ENCODE data around the gene JCAD. TPM values are rescaled to one million over a fixed set of nuclear protein-coding genes. Genes with fewer than 3 reads are reported as not detected.
"Not testable (repeated sequence)": the region's sequence is repeated elsewhere in the genome, so short reads cannot be mapped to it uniquely, and the experiment has no call there.

Gene JCAD
- total RNA-seq, 2 experiments from 2014 or later: 0.02 TPM

- POLR2A ChIA-PET: no interaction called here
- CTCF ChIA-PET: interaction anchor here (0.8 to 1.7 kb wide), 4 partner anchors 23 to 249 kb away, joined by 3 to 4 read pairs (median 3); no protein-coding TSS in a partner anchor
These were observed 58.4 kb downstream of the JCAD start for GRCh38 chr10:30000802-30001571.

DNA sequence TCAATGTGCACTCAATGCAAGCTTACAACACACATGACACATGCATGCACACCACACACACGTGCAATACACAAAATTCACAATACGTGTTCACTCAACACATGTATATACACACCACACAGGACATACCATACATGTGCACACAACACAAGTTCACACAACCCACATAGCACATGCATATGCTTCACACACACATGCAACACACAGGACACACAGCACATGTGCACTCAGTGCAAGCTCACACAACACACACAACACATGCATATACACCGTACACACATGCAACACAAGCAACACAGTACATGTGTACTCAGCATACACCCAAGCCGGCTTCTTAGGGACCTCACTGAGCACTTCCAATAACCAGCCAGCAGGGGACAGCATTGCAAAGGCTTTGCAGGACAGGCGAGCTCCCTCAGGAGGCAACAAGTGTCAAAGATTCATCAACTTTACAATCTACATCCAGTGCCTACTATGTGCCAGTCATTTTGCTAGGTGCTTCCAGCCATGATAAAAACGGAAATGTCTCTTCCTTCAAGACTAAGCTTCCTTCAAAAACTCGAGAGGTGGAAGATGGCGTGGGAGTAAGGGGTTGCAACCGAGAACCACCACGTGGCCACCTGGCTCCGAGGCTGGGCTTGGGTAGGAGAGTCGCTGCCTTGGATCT lies 61.1 kb downstream of the JCAD start:
- CTCF ChIA-PET: interaction anchor here (0.9 to 2.0 kb wide), 10 partner anchors 12 to 588 kb away, joined by 3 to 12 read pairs (median 4); no protein-coding TSS in a partner anchor

DNA sequence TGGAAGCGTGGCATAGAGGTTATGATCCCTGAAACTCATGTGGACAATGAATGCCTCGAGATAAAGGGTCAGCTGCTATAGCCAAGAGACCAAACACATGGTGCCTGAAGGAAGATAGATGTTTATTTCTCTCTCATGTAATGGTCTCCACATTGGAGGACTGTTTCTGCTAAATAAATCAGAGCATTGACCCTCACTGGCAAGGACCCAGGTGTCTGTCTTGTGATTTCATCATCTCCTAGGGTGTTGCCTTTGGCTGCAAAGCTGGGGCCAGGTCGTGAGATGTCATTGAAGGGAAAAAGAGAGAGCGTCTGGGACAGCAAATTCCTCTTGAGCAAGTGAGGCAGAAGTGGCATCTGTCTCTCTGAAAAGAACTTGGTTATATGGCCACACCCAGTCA lies 64.6 kb downstream of the JCAD start:
- POLR2A ChIA-PET: no interaction called here
- CTCF ChIA-PET: no interaction called here

More for the DNA sequence above, 61.1 kb downstream of the JCAD start:
- POLR2A ChIA-PET: no interaction called here

DNA sequence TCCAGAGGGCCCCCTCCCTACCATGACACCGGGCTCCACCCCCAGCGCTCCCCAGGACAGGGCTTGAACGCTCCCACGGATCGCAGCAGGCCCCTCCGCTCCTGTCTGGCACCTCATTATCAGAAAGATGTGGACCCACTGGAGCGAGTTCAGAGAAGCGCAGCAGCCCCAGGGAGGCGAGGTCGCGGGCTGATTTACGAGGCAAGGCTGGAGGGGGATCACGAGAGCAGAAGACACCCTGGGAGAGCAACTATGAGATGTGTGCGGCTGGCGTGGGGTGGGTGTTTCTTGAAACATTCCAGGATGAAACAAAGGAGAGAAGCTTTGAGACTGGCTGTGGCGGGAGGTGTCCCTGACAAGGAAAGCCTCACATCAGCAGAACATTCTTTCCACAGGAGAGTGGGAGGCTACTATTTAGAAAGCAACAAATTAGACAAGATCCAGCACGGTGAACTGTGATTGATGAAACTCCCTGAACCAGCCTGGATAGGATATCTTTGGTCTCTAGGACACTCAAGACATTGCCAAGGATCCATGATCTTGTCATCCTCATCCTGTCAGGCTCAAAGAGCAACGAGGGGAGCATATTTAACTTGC lies 66.0 kb downstream of the JCAD start:
- CTCF ChIA-PET: no interaction called here
- POLR2A ChIA-PET: no interaction called here

- CTCF ChIA-PET: no interaction called here
- POLR2A ChIA-PET: no interaction called here
These were observed 66.5 kb downstream of the JCAD start for GRCh38 chr10:29992914-29993313.

- CTCF ChIA-PET: no interaction called here
- POLR2A ChIA-PET: no interaction called here
These were observed 68.0 kb downstream of the JCAD start for GRCh38 chr10:29991382-29991781.

- CTCF ChIA-PET: no interaction called here
- POLR2A ChIA-PET: no interaction called here
These were observed 71.9 kb downstream of the JCAD start for GRCh38 chr10:29987471-29987870.

GRCh38 chr10:29982997-29983648 lies 76.3 kb downstream of the JCAD start:
- ChIA-PET POLR2A (no interaction called here), CTCF (no interaction called here)

GRCh38 chr10:29981510-29981909 lies 77.9 kb downstream of the JCAD start:
- CTCF ChIA-PET: no interaction called here

GRCh38 chr10:29980084-29980483 lies 79.3 kb downstream of the JCAD start:
- POLR2A ChIA-PET: no interaction called here
- CTCF ChIA-PET: no interaction called here

More at GRCh38 chr10:29981510-29981909, 77.9 kb downstream of the JCAD start:
- POLR2A ChIA-PET: no interaction called here

DNA sequence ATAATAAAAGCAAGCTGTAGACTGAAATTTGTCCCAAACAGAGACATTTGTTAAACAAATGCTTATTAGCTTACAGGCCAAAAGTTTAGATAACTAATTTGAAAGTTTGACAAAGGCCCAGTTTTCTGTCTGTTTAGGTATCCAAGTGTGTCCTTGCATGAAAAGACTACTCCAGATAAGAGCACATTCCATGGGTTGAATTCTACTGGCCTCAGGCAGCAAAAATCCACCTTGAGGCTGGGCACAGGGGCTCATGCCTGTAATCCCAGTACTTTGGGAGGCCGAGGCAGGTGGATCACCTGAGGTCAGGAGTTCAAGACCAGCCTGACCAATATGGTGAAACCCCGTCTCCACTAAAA lies 80.0 kb downstream of the JCAD start:
- CTCF ChIA-PET, POLR2A ChIA-PET: not testable (repeated sequence)

DNA sequence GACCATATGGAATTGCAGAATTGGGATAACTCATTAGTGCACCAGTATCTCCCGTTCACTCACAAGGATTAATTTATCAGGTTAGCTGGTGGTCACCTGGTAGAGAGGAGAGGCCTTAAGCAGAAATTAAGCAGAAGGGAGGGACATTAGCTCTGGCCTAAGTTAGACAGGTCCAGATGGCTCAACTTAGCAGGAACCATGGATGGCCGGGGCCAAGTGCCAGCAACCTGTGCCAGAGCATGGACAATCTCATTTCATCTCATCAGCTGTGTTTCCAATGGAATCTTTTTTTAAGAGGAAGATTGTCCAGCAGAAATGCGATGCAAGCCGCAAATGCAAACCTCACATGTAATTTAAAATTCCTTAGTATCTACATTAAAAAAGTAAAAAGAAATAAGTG lies 82.2 kb downstream of the JCAD start:
- ChIA-PET POLR2A (no interaction called here), CTCF (interaction anchor here (1.1 to 1.6 kb wide), 2 partner anchors 22 to 23 kb away, joined by 4 read pairs; no protein-coding TSS in a partner anchor)

DNA sequence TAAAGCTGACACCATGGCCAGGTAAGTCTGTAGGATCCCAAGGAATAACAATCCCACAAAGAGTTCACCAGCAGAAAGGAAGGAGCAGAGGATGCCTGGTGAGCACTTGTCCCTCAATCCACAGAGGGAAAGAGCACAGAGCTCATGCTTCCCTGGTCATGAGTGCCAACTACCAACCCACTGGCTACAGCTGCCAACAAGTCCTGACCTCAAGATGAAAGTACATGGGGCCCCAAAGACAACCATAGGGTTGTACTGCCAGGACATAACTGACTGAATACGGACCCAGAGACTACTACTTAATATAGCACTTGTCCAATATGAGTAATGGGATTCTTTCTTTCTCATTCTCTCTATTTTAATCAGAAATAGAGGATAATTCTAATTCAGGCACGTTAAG lies 83.3 kb downstream of the JCAD start:
- CTCF ChIA-PET: interaction anchor here (1.6 kb wide), 1 partner anchor 23 kb away, joined by 4 read pairs; no protein-coding TSS in a partner anchor
- POLR2A ChIA-PET: no interaction called here

DNA sequence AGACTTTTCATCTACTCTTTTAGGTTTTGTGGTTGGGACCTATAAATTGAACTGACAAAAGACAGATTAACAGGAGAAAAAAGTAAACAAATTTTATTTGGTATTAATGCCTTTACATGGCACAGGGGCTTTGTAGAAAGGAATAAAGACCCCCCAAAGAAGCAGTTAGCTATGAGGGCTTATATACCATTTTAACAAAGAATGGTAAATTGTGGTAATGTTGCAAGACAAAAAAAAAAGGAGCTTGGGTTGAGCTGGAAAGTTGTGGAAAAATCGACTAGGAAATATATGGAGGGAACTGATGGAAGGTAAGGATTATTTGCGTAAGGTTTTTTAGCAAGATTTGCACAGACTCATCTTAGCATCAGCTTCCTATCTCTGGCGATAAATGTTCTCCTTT lies 84.6 kb downstream of the JCAD start:
- ChIA-PET CTCF (no interaction called here), POLR2A (no interaction called here)

- POLR2A ChIA-PET: no interaction called here
- CTCF ChIA-PET: no interaction called here
These were observed 85.5 kb downstream of the JCAD start for GRCh38 chr10:29973921-29974320.

GRCh38 chr10:29970576-29970975 lies 88.8 kb downstream of the JCAD start:
- CTCF ChIA-PET: no interaction called here

DNA sequence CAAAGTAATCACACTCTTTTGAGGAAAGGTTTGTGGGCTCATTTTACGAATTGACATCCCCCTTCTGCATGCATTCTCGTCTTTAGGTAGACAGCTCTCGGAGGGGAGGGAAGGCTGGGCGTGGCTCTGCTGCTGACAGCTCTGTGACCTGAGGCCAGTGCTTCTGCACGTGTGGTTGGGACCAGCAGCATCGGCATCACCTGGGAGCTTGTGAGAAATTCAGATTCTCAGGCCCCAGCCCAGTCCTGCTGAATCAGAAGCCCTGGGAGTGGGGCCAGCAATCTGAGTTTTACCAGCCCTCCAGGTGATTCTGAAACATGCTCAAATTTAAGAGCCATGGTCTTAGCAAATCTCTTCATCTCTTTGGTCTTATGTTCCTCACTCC lies 89.4 kb downstream of the JCAD start:
- ChIA-PET POLR2A (no interaction called here), CTCF (no interaction called here)

More at GRCh38 chr10:29970576-29970975, 88.8 kb downstream of the JCAD start:
- POLR2A ChIA-PET: no interaction called here

- POLR2A ChIA-PET: no interaction called here
- CTCF ChIA-PET: no interaction called here
These were observed 90.0 kb downstream of the JCAD start for GRCh38 chr10:29969255-29970011.

- ChIA-PET CTCF (no interaction called here), POLR2A (no interaction called here)
These were observed 90.8 kb downstream of the JCAD start for GRCh38 chr10:29968585-29968984.

GRCh38 chr10:29966269-29966668 lies 93.1 kb downstream of the JCAD start:
- ChIA-PET CTCF (no interaction called here), POLR2A (no interaction called here)
